Transverse colon (tissue), 4 donors: ENCODE results near the gene POLD2. TPM values are rescaled to one million over a fixed set of nuclear protein-coding genes. Genes with fewer than 3 reads are reported as not detected.
A peak's percentile ranks its signal among the peaks of the same experiment; 100 is the strongest.

ENCODE experiments used
- DNase-seq: peaks from one replicate; pipeline ENCODE4 v3.0.0-alpha.2; 2019
- H3K27ac ChIP-seq, 4 donors: fragments of 200-600 bp; sonication (generic); 2 replicates each; pipeline ENCODE4 v1.5.1; 2016 to 2018; ENCODE audit warnings: inconsistent platforms in 4 of 4
- H3K27me3 ChIP-seq: fragments of 200-600 bp; sonication (generic); 2 replicates; pipeline ENCODE4 v1.5.1; 2017; ENCODE audit warnings: inconsistent platforms
- H3K36me3 ChIP-seq, 4 donors: fragments of 200-600 bp; sonication (generic); 2 replicates each; pipeline ENCODE4 v1.5.1; 2017 to 2019; ENCODE audit warnings: inconsistent platforms in 4 of 4
- H3K4me1 ChIP-seq, 4 donors: fragments of 200-600 bp; sonication (generic); 2 replicates each; pipeline ENCODE4 v1.5.1; 2017 to 2020; ENCODE audit warnings: inconsistent platforms in 4 of 4
- H3K4me3 ChIP-seq, 4 donors: fragments of 200-600 bp; sonication (generic); 1 replicate in 1 of 4; 2 replicates in 3 of 4; pipeline versions ENCODE4 v1.5.1 to v1.6.1; 2017 to 2019; ENCODE audit warnings: inconsistent platforms in 4 of 4
- H3K9me3 ChIP-seq, 2 donors: fragments of 200-600 bp; sonication (generic); 2 replicates each; pipeline ENCODE4 v1.5.1; 2017 to 2019; ENCODE audit warnings: inconsistent platforms in 2 of 2
- EP300 ChIP-seq: sonication (generic); formaldehyde crosslinking; IDR thresholded peaks from one replicate; pipeline ENCODE4 v1.6.1; 2017; ENCODE audit warnings: antibody characterized with exemption, low read depth
- POLR2A ChIP-seq: fragments of 450-650 bp; IDR thresholded peaks from one replicate; pipeline ENCODE4 v1.6.1; 2016; ENCODE audit warnings: antibody characterized with exemption, mild to moderate bottlenecking, moderate library complexity
- POLR2AphosphoS5 ChIP-seq, 3 donors: sonication (generic); formaldehyde crosslinking; IDR thresholded peaks; one replicate each; pipeline ENCODE4 v1.6.1; 2016; ENCODE audit warnings: antibody characterized with exemption in 3 of 3
- WGBS, 2 donors: methylation state at CpG; one replicate each; pipeline ENCODE4 v1.1.5; 2018; ENCODE audit warnings: low coverage in 1 of 2; 5-methylcytosine and 5-hydroxymethylcytosine counted together
- in situ Hi-C, 4 donors: fragments of 200-750 bp; cut with MboI; loops; one replicate each; pipeline versions ENCODE4 v1.15.0 to v1.15.1; 2017; ENCODE audit warnings: low sequenced_read_pairs in 3 of 4, low pct_ligation_motif_present in 1 of 4, low pct_unique_long_range_greater_than_20kb in 1 of 4
- intact Hi-C: fragments of 100-400 bp; cut with DNase I; formaldehyde crosslinking; loops from one replicate; pipeline ENCODE4 v1.15.1; 2023; ENCODE audit warnings: low total_unique reads
- total RNA-seq, 4 donors: library from RNA; depleted of rRNA; stranded (reverse); fragments of >200 nt; gene quantifications; one replicate each; pipeline ENCODE4 v1.1.0, GENCODE V29; 2016
- TF ChIP-seq, protein P1 (sequence below), 5 experiments: fragments of 200-600 bp in 3 of 5; fragments of 450-650 bp in 2 of 5; sonication (generic) in 3 of 5; IDR thresholded peaks; 1 replicate in 2 of 5; 2 replicates in 3 of 5; pipeline ENCODE4 v1.5.1; 2016 to 2017; ENCODE audit warnings: antibody characterized with exemption in 5 of 5, inconsistent platforms in 3 of 5, mild to moderate bottlenecking in 2 of 5, moderate library complexity in 1 of 5

The POLD2 gene
- total RNA-seq, 4 donors from 2014 or later = 20.1 to 32.7 (median 22.7) TPM

GRCh38 chr7:44072364-44073231 is 50.8 kb downstream of the POLD2 start:
- intact Hi-C loops = no loop called here
- Histone ChIP-seq H3K27ac (peak overlapping the region; percentile 74 to 87 (median 78)), H3K27me3 (no peaks in the 10 kb centered on the region), H3K4me1 (peaks cover 14 to 36% (median 32%) of the 10 kb centered on the region in 4 donors), H3K36me3 (peaks cover 0 to 10% (median 0%) of the 10 kb centered on the region in 4 donors), H3K4me3 (no peak overlapping the region), H3K9me3 (no peaks in the 10 kb centered on the region)
- WGBS, 2 donors = 0 to 52% methylated on average over 1 to 12 of the region's 12 CpGs
- DNase-seq = peak; percentile 71
- in situ Hi-C loops = no loop called here
- TF ChIP-seq POLR2A (no peak), EP300 (no peak), POLR2AphosphoS5 (IDR thresholded peaks at IDR 0.05) (peak in 1 of 3 donors; percentile 28)
- TF ChIP-seq, protein P1, sequence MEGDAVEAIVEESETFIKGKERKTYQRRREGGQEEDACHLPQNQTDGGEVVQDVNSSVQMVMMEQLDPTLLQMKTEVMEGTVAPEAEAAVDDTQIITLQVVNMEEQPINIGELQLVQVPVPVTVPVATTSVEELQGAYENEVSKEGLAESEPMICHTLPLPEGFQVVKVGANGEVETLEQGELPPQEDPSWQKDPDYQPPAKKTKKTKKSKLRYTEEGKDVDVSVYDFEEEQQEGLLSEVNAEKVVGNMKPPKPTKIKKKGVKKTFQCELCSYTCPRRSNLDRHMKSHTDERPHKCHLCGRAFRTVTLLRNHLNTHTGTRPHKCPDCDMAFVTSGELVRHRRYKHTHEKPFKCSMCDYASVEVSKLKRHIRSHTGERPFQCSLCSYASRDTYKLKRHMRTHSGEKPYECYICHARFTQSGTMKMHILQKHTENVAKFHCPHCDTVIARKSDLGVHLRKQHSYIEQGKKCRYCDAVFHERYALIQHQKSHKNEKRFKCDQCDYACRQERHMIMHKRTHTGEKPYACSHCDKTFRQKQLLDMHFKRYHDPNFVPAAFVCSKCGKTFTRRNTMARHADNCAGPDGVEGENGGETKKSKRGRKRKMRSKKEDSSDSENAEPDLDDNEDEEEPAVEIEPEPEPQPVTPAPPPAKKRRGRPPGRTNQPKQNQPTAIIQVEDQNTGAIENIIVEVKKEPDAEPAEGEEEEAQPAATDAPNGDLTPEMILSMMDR (IDR thresholded peaks at IDR 0.05) = peak; percentile 48 to 61 (median 52)

GRCh38 chr7:44071726-44072363 is 51.5 kb downstream of the POLD2 start:
- no peak for TF ChIP-seq EP300
- TF ChIP-seq, protein P1 (IDR thresholded peaks at IDR 0.05) = no peak
- no peak for TF ChIP-seq POLR2A
- TF ChIP-seq POLR2AphosphoS5 (IDR thresholded peaks at IDR 0.05) = peak in 1 of 3 donors; percentile 15
- WGBS, 2 donors = 20 to 51% methylated on average over 1 to 9 of the region's 9 CpGs
- Histone ChIP-seq H3K4me1 (peaks cover 14 to 36% (median 32%) of the 10 kb centered on the region in 4 donors), H3K4me3 (no peak overlapping the region), H3K27me3 (no peaks in the 10 kb centered on the region), H3K9me3 (no peaks in the 10 kb centered on the region), H3K27ac (peak overlapping the region; percentile 11 to 82 (median 54)), H3K36me3 (peaks cover 0 to 2% (median 0%) of the 10 kb centered on the region in 4 donors)
- intact Hi-C loops = no loop called here
- in situ Hi-C loops = no loop called here
- peak; percentile 37 for DNase-seq

DNA sequence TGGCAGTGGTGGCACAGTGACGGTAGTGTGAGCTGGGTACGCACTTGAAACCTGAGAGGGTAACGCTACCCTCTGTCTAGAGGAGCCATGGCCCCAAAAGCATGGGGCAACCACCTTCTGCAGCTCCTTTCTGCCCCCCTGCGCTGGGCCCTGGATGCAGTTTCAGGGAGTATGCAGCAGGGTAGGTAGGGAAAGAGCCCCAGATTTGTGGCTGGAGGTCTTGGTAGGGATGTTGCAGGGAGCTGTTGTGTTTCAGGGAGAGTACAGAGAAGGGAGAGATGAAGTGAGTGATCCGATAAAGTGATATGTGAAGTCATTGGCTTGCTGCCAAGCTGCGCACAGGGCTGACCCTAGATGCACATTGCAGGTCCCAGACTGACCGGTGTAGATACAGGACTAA is 55.3 kb downstream of the POLD2 start:
- TF ChIP-seq POLR2AphosphoS5 (IDR thresholded peaks at IDR 0.05) = no peak
- TF ChIP-seq POLR2A = no peak
- TF ChIP-seq EP300 = no peak
- TF ChIP-seq, protein P1 (IDR thresholded peaks at IDR 0.05) = no peak
- WGBS, 2 donors = 71 to 80% methylated on average over 1 to 7 of the region's 7 CpGs
- Histone ChIP-seq H3K4me1 (peaks cover 26 to 42% (median 36%) of the 10 kb centered on the region in 4 donors), H3K27ac (no peak overlapping the region), H3K4me3 (no peak overlapping the region), H3K36me3 (no peaks in the 10 kb centered on the region), H3K27me3 (no peaks in the 10 kb centered on the region), H3K9me3 (no peaks in the 10 kb centered on the region)
- in situ Hi-C loops = no loop called here
- intact Hi-C loops = no loop called here
- no peak for DNase-seq
